ENCODE measurements around the gene DOCK11.
A peak's percentile ranks its signal among the peaks of the same experiment; 100 is the strongest.

DOCK11 gene

GRCh38 chrX:118675326-118675965, 179.8 kb downstream of the DOCK11 start:
- Histone ChIP-seq H3K27me3 (ENCODE audit: control insufficient read depth in 2 of 2, insufficient read depth in 2 of 2, low read length in 2 of 2) (no peaks in the 10 kb centered on the region), H3K9ac (ENCODE audit: low read depth in 1 of 2, low read length in 2 of 2) (no peak overlapping the region), H3K27ac (ENCODE audit: low read depth in 2 of 2, low read length in 2 of 2) (no peak overlapping the region), H3K4me1 (ENCODE audit: control insufficient read depth in 2 of 2, insufficient read depth in 2 of 2, low read length in 2 of 2) (peaks cover 0 to 7% of the 10 kb centered on the region in 2 donors), H3K9me3 (ENCODE audit: control insufficient read depth in 2 of 2, low read length in 2 of 2) (no peaks in the 10 kb centered on the region), H3K36me3 (ENCODE audit: control insufficient read depth in 2 of 2, insufficient read depth in 2 of 2, low read length in 2 of 2) (no peaks in the 10 kb centered on the region), H3K4me3 (ENCODE audit: low read length in 2 of 2) (no peak overlapping the region)

- no peaks in the 10 kb centered on the region for H3K9me3 ChIP-seq (ENCODE audit: control insufficient read depth in 2 of 2, low read length in 2 of 2)
- no peak overlapping the region for H3K9ac ChIP-seq (ENCODE audit: low read depth in 1 of 2, low read length in 2 of 2)
- H3K27ac ChIP-seq (ENCODE audit: low read depth in 2 of 2, low read length in 2 of 2) = no peak overlapping the region
- H3K36me3 ChIP-seq (ENCODE audit: control insufficient read depth in 2 of 2, insufficient read depth in 2 of 2, low read length in 2 of 2) = no peaks in the 10 kb centered on the region
- H3K4me1 ChIP-seq (ENCODE audit: control insufficient read depth in 2 of 2, insufficient read depth in 2 of 2, low read length in 2 of 2) = peaks cover 0 to 7% of the 10 kb centered on the region in 2 donors
- no peak overlapping the region for H3K4me3 ChIP-seq (ENCODE audit: low read length in 2 of 2)
- H3K27me3 ChIP-seq (ENCODE audit: control insufficient read depth in 2 of 2, insufficient read depth in 2 of 2, low read length in 2 of 2) = no peaks in the 10 kb centered on the region
Measured at GRCh38 chrX:118675966-118676349, 180.3 kb downstream of the DOCK11 start.

GRCh38 chrX:118677318-118677717, 181.7 kb downstream of the DOCK11 start:
- H3K27ac ChIP-seq (ENCODE audit: low read depth in 2 of 2, low read length in 2 of 2) = peak overlapping the region in 1 of 2 donors; percentile 48
- H3K4me3 ChIP-seq (ENCODE audit: low read length in 2 of 2) = no peak overlapping the region
- H3K9me3 ChIP-seq (ENCODE audit: control insufficient read depth in 2 of 2, low read length in 2 of 2) = no peaks in the 10 kb centered on the region
- H3K27me3 ChIP-seq (ENCODE audit: control insufficient read depth in 2 of 2, insufficient read depth in 2 of 2, low read length in 2 of 2) = no peaks in the 10 kb centered on the region
- peaks cover 0 to 10% of the 10 kb centered on the region in 2 donors for H3K4me1 ChIP-seq (ENCODE audit: control insufficient read depth in 2 of 2, insufficient read depth in 2 of 2, low read length in 2 of 2)
- H3K9ac ChIP-seq (ENCODE audit: low read depth in 1 of 2, low read length in 2 of 2) = no peak overlapping the region
- H3K36me3 ChIP-seq (ENCODE audit: control insufficient read depth in 2 of 2, insufficient read depth in 2 of 2, low read length in 2 of 2) = no peaks in the 10 kb centered on the region

- Histone ChIP-seq H3K4me3 (ENCODE audit: low read length in 2 of 2) (no peak overlapping the region), H3K27ac (ENCODE audit: low read depth in 2 of 2, low read length in 2 of 2) (no peak overlapping the region), H3K4me1 (ENCODE audit: control insufficient read depth in 2 of 2, insufficient read depth in 2 of 2, low read length in 2 of 2) (peaks cover 0 to 15% of the 10 kb centered on the region in 2 donors), H3K9me3 (ENCODE audit: control insufficient read depth in 2 of 2, low read length in 2 of 2) (no peaks in the 10 kb centered on the region), H3K36me3 (ENCODE audit: control insufficient read depth in 2 of 2, insufficient read depth in 2 of 2, low read length in 2 of 2) (no peaks in the 10 kb centered on the region), H3K9ac (ENCODE audit: low read depth in 1 of 2, low read length in 2 of 2) (no peak overlapping the region), H3K27me3 (ENCODE audit: control insufficient read depth in 2 of 2, insufficient read depth in 2 of 2, low read length in 2 of 2) (no peaks in the 10 kb centered on the region)
Measured at GRCh38 chrX:118679290-118679689, 183.7 kb downstream of the DOCK11 start.

GRCh38 chrX:118682258-118683014, 186.8 kb downstream of the DOCK11 start:
- Histone ChIP-seq H3K36me3 (ENCODE audit: control insufficient read depth in 2 of 2, insufficient read depth in 2 of 2, low read length in 2 of 2) (no peaks in the 10 kb centered on the region), H3K9ac (ENCODE audit: low read depth in 1 of 2, low read length in 2 of 2) (no peak overlapping the region), H3K9me3 (ENCODE audit: control insufficient read depth in 2 of 2, low read length in 2 of 2) (no peaks in the 10 kb centered on the region), H3K27ac (ENCODE audit: low read depth in 2 of 2, low read length in 2 of 2) (peak overlapping the region in 1 of 2 donors; percentile 29), H3K4me3 (ENCODE audit: low read length in 2 of 2) (no peak overlapping the region), H3K4me1 (ENCODE audit: control insufficient read depth in 2 of 2, insufficient read depth in 2 of 2, low read length in 2 of 2) (peaks cover 0 to 11% of the 10 kb centered on the region in 2 donors), H3K27me3 (ENCODE audit: control insufficient read depth in 2 of 2, insufficient read depth in 2 of 2, low read length in 2 of 2) (no peaks in the 10 kb centered on the region)

- no peaks in the 10 kb centered on the region for H3K27me3 ChIP-seq (ENCODE audit: control insufficient read depth in 2 of 2, insufficient read depth in 2 of 2, low read length in 2 of 2)
- no peaks in the 10 kb centered on the region for H3K36me3 ChIP-seq (ENCODE audit: control insufficient read depth in 2 of 2, insufficient read depth in 2 of 2, low read length in 2 of 2)
- H3K4me3 ChIP-seq (ENCODE audit: low read length in 2 of 2) = no peak overlapping the region
- peaks cover 0 to 8% of the 10 kb centered on the region in 2 donors for H3K4me1 ChIP-seq (ENCODE audit: control insufficient read depth in 2 of 2, insufficient read depth in 2 of 2, low read length in 2 of 2)
- no peak overlapping the region for H3K9ac ChIP-seq (ENCODE audit: low read depth in 1 of 2, low read length in 2 of 2)
- no peak overlapping the region for H3K27ac ChIP-seq (ENCODE audit: low read depth in 2 of 2, low read length in 2 of 2)
- H3K9me3 ChIP-seq (ENCODE audit: control insufficient read depth in 2 of 2, low read length in 2 of 2) = no peaks in the 10 kb centered on the region
Measured at GRCh38 chrX:118685393-118685792, 189.8 kb downstream of the DOCK11 start.

GRCh38 chrX:118688935-118689334, 193.3 kb downstream of the DOCK11 start:
- no peaks in the 10 kb centered on the region for H3K9me3 ChIP-seq (ENCODE audit: control insufficient read depth in 2 of 2, low read length in 2 of 2)
- no peaks in the 10 kb centered on the region for H3K36me3 ChIP-seq (ENCODE audit: control insufficient read depth in 2 of 2, insufficient read depth in 2 of 2, low read length in 2 of 2)
- no peak overlapping the region for H3K27ac ChIP-seq (ENCODE audit: low read depth in 2 of 2, low read length in 2 of 2)
- H3K4me1 ChIP-seq (ENCODE audit: control insufficient read depth in 2 of 2, insufficient read depth in 2 of 2, low read length in 2 of 2) = no peaks in the 10 kb centered on the region
- H3K4me3 ChIP-seq (ENCODE audit: low read length in 2 of 2) = no peak overlapping the region
- H3K27me3 ChIP-seq (ENCODE audit: control insufficient read depth in 2 of 2, insufficient read depth in 2 of 2, low read length in 2 of 2) = no peaks in the 10 kb centered on the region
- H3K9ac ChIP-seq (ENCODE audit: low read depth in 1 of 2, low read length in 2 of 2) = no peak overlapping the region

GRCh38 chrX:118693843-118694242, 198.2 kb downstream of the DOCK11 start:
- H3K9me3 ChIP-seq (ENCODE audit: control insufficient read depth in 2 of 2, low read length in 2 of 2) = no peaks in the 10 kb centered on the region
- no peaks in the 10 kb centered on the region for H3K4me1 ChIP-seq (ENCODE audit: control insufficient read depth in 2 of 2, insufficient read depth in 2 of 2, low read length in 2 of 2)
- H3K9ac ChIP-seq (ENCODE audit: low read depth in 1 of 2, low read length in 2 of 2) = no peak overlapping the region
- no peak overlapping the region for H3K4me3 ChIP-seq (ENCODE audit: low read length in 2 of 2)
- H3K27me3 ChIP-seq (ENCODE audit: control insufficient read depth in 2 of 2, insufficient read depth in 2 of 2, low read length in 2 of 2) = no peaks in the 10 kb centered on the region
- H3K36me3 ChIP-seq (ENCODE audit: control insufficient read depth in 2 of 2, insufficient read depth in 2 of 2, low read length in 2 of 2) = no peaks in the 10 kb centered on the region
- no peak overlapping the region for H3K27ac ChIP-seq (ENCODE audit: low read depth in 2 of 2, low read length in 2 of 2)

GRCh38 chrX:118694638-118695037, 199.0 kb downstream of the DOCK11 start:
- H3K9ac ChIP-seq (ENCODE audit: low read depth in 1 of 2, low read length in 2 of 2) = no peak overlapping the region
- H3K36me3 ChIP-seq (ENCODE audit: control insufficient read depth in 2 of 2, insufficient read depth in 2 of 2, low read length in 2 of 2) = no peaks in the 10 kb centered on the region
- no peak overlapping the region for H3K27ac ChIP-seq (ENCODE audit: low read depth in 2 of 2, low read length in 2 of 2)
- no peak overlapping the region for H3K4me3 ChIP-seq (ENCODE audit: low read length in 2 of 2)
- no peaks in the 10 kb centered on the region for H3K27me3 ChIP-seq (ENCODE audit: control insufficient read depth in 2 of 2, insufficient read depth in 2 of 2, low read length in 2 of 2)
- H3K9me3 ChIP-seq (ENCODE audit: control insufficient read depth in 2 of 2, low read length in 2 of 2) = no peaks in the 10 kb centered on the region
- no peaks in the 10 kb centered on the region for H3K4me1 ChIP-seq (ENCODE audit: control insufficient read depth in 2 of 2, insufficient read depth in 2 of 2, low read length in 2 of 2)

GRCh38 chrX:118698516-118699170, 203.0 kb downstream of the DOCK11 start:
- Histone ChIP-seq H3K27ac (ENCODE audit: low read depth in 2 of 2, low read length in 2 of 2) (no peak overlapping the region), H3K4me1 (ENCODE audit: control insufficient read depth in 2 of 2, insufficient read depth in 2 of 2, low read length in 2 of 2) (no peaks in the 10 kb centered on the region), H3K36me3 (ENCODE audit: control insufficient read depth in 2 of 2, insufficient read depth in 2 of 2, low read length in 2 of 2) (no peaks in the 10 kb centered on the region), H3K9ac (ENCODE audit: low read depth in 1 of 2, low read length in 2 of 2) (no peak overlapping the region), H3K4me3 (ENCODE audit: low read length in 2 of 2) (no peak overlapping the region), H3K9me3 (ENCODE audit: control insufficient read depth in 2 of 2, low read length in 2 of 2) (no peaks in the 10 kb centered on the region), H3K27me3 (ENCODE audit: control insufficient read depth in 2 of 2, insufficient read depth in 2 of 2, low read length in 2 of 2) (no peaks in the 10 kb centered on the region)

Measured in mucosa of rectum (tissue), 2 donors.